WTC11 (cell line): Measurements from ENCODE around the gene NELFCD.

Experiments
- CTCF ChIP-seq: fragments of 200-600 bp; IDR thresholded peaks from 2 replicates; pipeline ENCODE4 v1.8.0; 2022; ENCODE audit warnings: antibody characterized with exemption
- E2F5 ChIP-seq: sonication (generic); formaldehyde crosslinking; IDR thresholded peaks from 2 replicates; pipeline ENCODE4 v1.8.1; 2022; ENCODE audit warnings: mild to moderate bottlenecking, moderate library complexity, missing genetic modification reagents
- ESRRA ChIP-seq: sonication (generic); formaldehyde crosslinking; IDR thresholded peaks from 2 replicates; pipeline ENCODE4 v1.8.1; 2022; ENCODE audit warnings: mild to moderate bottlenecking, missing genetic modification reagents, borderline replicate concordance
- NFYB ChIP-seq: sonication (generic); formaldehyde crosslinking; conservative IDR thresholded peaks from 2 replicates; pipeline ENCODE4 v1.8.0; 2022; ENCODE audit warnings: low read depth, missing genetic modification reagents
- NR1H2 ChIP-seq: sonication (generic); formaldehyde crosslinking; IDR thresholded peaks from 2 replicates; pipeline ENCODE4 v1.9.0; 2021; ENCODE audit warnings: mild to moderate bottlenecking, moderate library complexity, missing genetic modification reagents
- SMAD4 ChIP-seq: sonication (generic); formaldehyde crosslinking; IDR thresholded peaks from 2 replicates; pipeline ENCODE4 v1.8.0; 2022; ENCODE audit warnings: mild to moderate bottlenecking, missing genetic modification reagents
- SP1 ChIP-seq: sonication (generic); formaldehyde crosslinking; conservative IDR thresholded peaks from 2 replicates; pipeline ENCODE4 v1.8.1; 2022; ENCODE audit warnings: missing genetic modification reagents
- ZBTB43 ChIP-seq: sonication (generic); formaldehyde crosslinking; IDR thresholded peaks from 2 replicates; pipeline ENCODE4 v1.8.1; 2023; ENCODE audit warnings: mild to moderate bottlenecking, missing genetic modification reagents
- ZNF532 ChIP-seq: fragments of 250-450 bp; sonication (Bioruptor Pico); IDR thresholded peaks from 2 replicates; pipeline ENCODE4 v1.9.0; 2021; ENCODE audit warnings: mild to moderate bottlenecking, borderline replicate concordance

GRCh38 chr20:58973179-58973578, 7.9 kb upstream of the NELFCD start:
- TF ChIP-seq CTCF (no peak), NR1H2 (CRISPR knock-in tag) (no peak), ZNF532 (CRISPR knock-in tag) (no peak), E2F5 (CRISPR knock-in tag) (no peak), ESRRA (no peak), SMAD4 (CRISPR knock-in tag) (no peak), ZBTB43 (no peak), NFYB (no peak), SP1 (CRISPR knock-in tag) (no peak)
